Thoracic aorta (tissue), 2 donors: ENCODE measurements around the gene AGAP2. TPM values are rescaled to one million over a fixed set of nuclear protein-coding genes. Genes with fewer than 3 reads are reported as not detected.
"Not testable (repeated sequence)": the region's sequence is repeated elsewhere in the genome, so short reads cannot be mapped to it uniquely, and the experiment has no call there.

Experiments
- ATAC-seq: fragments of 150-250 bp; one replicate; pipeline ENCODE4 v1.8.0; 2017; ENCODE audit warnings: low read depth; ENCODE audit not compliant: insufficient number of reproducible peaks, low FRiP score
- DNase-seq: peaks from one replicate; pipeline ENCODE4 v3.0.0-alpha.2; 2020; ENCODE audit warnings: low spot score
- H3K27ac ChIP-seq, 2 donors: fragments of 200-600 bp; sonication (generic); 1 replicate in 1 of 2; 2 replicates in 1 of 2; pipeline ENCODE4 v1.5.1; 2016; ENCODE audit warnings: mild to moderate bottlenecking in 2 of 2, moderate library complexity in 2 of 2
- H3K27me3 ChIP-seq: fragments of 200-600 bp; sonication (generic); replicated peaks from 2 replicates; pipeline ENCODE4 v1.6.0; 2016; ENCODE audit warnings: mild to moderate bottlenecking; ENCODE audit not compliant: insufficient read depth
- H3K36me3 ChIP-seq: fragments of 200-600 bp; sonication (generic); one replicate; pipeline ENCODE4 v1.5.1; 2016
- H3K4me1 ChIP-seq, 2 donors: fragments of 200-600 bp; sonication (generic); 1 replicate in 1 of 2; 2 replicates in 1 of 2; pipeline versions ENCODE4 v1.5.1 to v1.6.0; 2016; ENCODE audit warnings: low read depth in 2 of 2, mild to moderate bottlenecking in 1 of 2; ENCODE audit not compliant: control insufficient read depth in 1 of 2
- H3K4me3 ChIP-seq: fragments of 200-600 bp; sonication (generic); 2 replicates; pipeline ENCODE4 v1.5.1; 2016; ENCODE audit warnings: mild to moderate bottlenecking
- H3K9me3 ChIP-seq: fragments of 200-600 bp; sonication (generic); 2 replicates; pipeline ENCODE4 v1.5.1; 2016
- CTCF ChIP-seq: fragments of 200-600 bp; sonication (generic); IDR thresholded peaks from one replicate; pipeline ENCODE4 v1.5.1; 2019; ENCODE audit warnings: antibody characterized with exemption
- total RNA-seq, 2 donors: library from RNA; depleted of rRNA; stranded (reverse); fragments of >200 nt; gene quantifications; one replicate each; pipeline versions ENCODE4 v1.1.0 to v1.2.3, GENCODE V29; 2016

The AGAP2 gene
- total RNA-seq, 2 donors from 2014 or later = 1.2 to 3.5 TPM

- ATAC-seq (no peak), DNase-seq (no peak)
- H3K27ac ChIP-seq = no peak overlapping the region
- H3K27me3 ChIP-seq = no peaks in the 10 kb centered on the region
- TF ChIP-seq CTCF = no peak
- no peak overlapping the region for H3K4me3 ChIP-seq
- no peaks in the 10 kb centered on the region for H3K9me3 ChIP-seq
- no peaks in the 10 kb centered on the region for H3K36me3 ChIP-seq
- H3K4me1 ChIP-seq = peaks cover 0 to 5% of the 10 kb centered on the region in 2 donors
These were observed 49.6 kb downstream of the AGAP2 start for GRCh38 chr12:57688931-57689330.

- no peak for ATAC-seq
- TF ChIP-seq CTCF = no peak
- DNase-seq = no peak
These were observed 50.7 kb downstream of the AGAP2 start for GRCh38 chr12:57687862-57688261.

GRCh38 chr12:57679697-57680096 lies 58.8 kb downstream of the AGAP2 start:
- TF ChIP-seq CTCF = no peak
- Histone ChIP-seq H3K36me3 (no peaks in the 10 kb centered on the region), H3K9me3 (no peaks in the 10 kb centered on the region), H3K27me3 (no peaks in the 10 kb centered on the region), H3K4me1 (no peaks in the 10 kb centered on the region), H3K4me3 (no peak overlapping the region), H3K27ac (no peak overlapping the region)
- no peak for ATAC-seq
- DNase-seq = no peak

More at GRCh38 chr12:57687862-57688261, 50.7 kb downstream of the AGAP2 start:
- H3K36me3 ChIP-seq = no peaks in the 10 kb centered on the region
- no peaks in the 10 kb centered on the region for H3K27me3 ChIP-seq
- H3K27ac ChIP-seq = no peak overlapping the region
- H3K9me3 ChIP-seq = no peaks in the 10 kb centered on the region
- H3K4me3 ChIP-seq = no peak overlapping the region
- H3K4me1 ChIP-seq = no peaks in the 10 kb centered on the region

GRCh38 chr12:57677947-57678346 lies 60.6 kb downstream of the AGAP2 start:
- H3K27me3 ChIP-seq, H3K4me3 ChIP-seq, ATAC-seq, H3K4me1 ChIP-seq, H3K27ac ChIP-seq, H3K36me3 ChIP-seq, H3K9me3 ChIP-seq, DNase-seq: not testable (repeated sequence)

- ATAC-seq (no peak), DNase-seq (no peak)
- Histone ChIP-seq H3K4me1 (no peaks in the 10 kb centered on the region), H3K9me3 (no peaks in the 10 kb centered on the region), H3K27ac (no peak overlapping the region), H3K4me3 (no peak overlapping the region), H3K36me3 (no peaks in the 10 kb centered on the region), H3K27me3 (no peaks in the 10 kb centered on the region)
- TF ChIP-seq CTCF = no peak
These were observed 63.9 kb downstream of the AGAP2 start for GRCh38 chr12:57674691-57675090.

Other genes starting within 250 kb of the AGAP2 start
- 10 to 100 TPM; 35.5 to 39.6 TPM for gene DDIT3, start 218.2 kb downstream of the AGAP2 start, total RNA-seq
- 10 to 100 TPM; 39.2 to 54.3 TPM for gene MBD6, start 215.9 kb downstream of the AGAP2 start, total RNA-seq
- 100 to 1,000 TPM; 101 to 153 TPM for gene DCTN2, start 191.6 kb downstream of the AGAP2 start, total RNA-seq
- gene KIF5A, start 188.7 kb downstream of the AGAP2 start, total RNA-seq = 1 to 10 TPM in 1 of 2 donors, under 1 TPM in 1; 0.81 to 2.7 TPM
- gene PIP4K2C, start 147.6 kb downstream of the AGAP2 start, total RNA-seq = 10 to 100 TPM; 33.4 to 39.9 TPM
- 10 to 100 TPM; 37.9 to 55.1 TPM for gene DTX3, start 133.9 kb downstream of the AGAP2 start, total RNA-seq
- 10 to 100 TPM; 73.8 to 77.0 TPM for gene ARHGEF25, start 127.3 kb downstream of the AGAP2 start, total RNA-seq
- 10 to 100 TPM in 1 of 2 donors, 1 to 10 TPM in 1; 4.0 to 11.0 TPM for gene B4GALNT1, start 105.5 kb downstream of the AGAP2 start, total RNA-seq
- 100 to 1,000 TPM; 253 to 381 TPM for gene OS9, start 44.6 kb downstream of the AGAP2 start, total RNA-seq
- gene TSPAN31, start 6.3 kb upstream of the AGAP2 start, total RNA-seq = 100 to 1,000 TPM in 1 of 2 donors, 10 to 100 TPM in 1; 58.8 to 115 TPM
- 10 to 100 TPM; 52.3 to 72.8 TPM for gene CDK4, start 13.6 kb upstream of the AGAP2 start, total RNA-seq
- gene MARCHF9, start 16.4 kb upstream of the AGAP2 start, total RNA-seq = 10 to 100 TPM in 1 of 2 donors, 1 to 10 TPM in 1; 8.8 to 11.2 TPM
- gene CYP27B1, start 28.3 kb upstream of the AGAP2 start, total RNA-seq = 1 to 10 TPM in 1 of 2 donors, under 1 TPM in 1; 0.81 to 2.2 TPM
- gene METTL1, start 33.4 kb upstream of the AGAP2 start, total RNA-seq = 10 to 100 TPM; 10.4 to 13.5 TPM
- 1 to 10 TPM; 7.0 to 9.7 TPM for gene EEF1AKMT3, start 33.9 kb upstream of the AGAP2 start, total RNA-seq
- 10 to 100 TPM; 15.4 to 19.3 TPM for gene TSFM, start 44.0 kb upstream of the AGAP2 start, total RNA-seq
- 10 to 100 TPM in 1 of 2 donors, 1 to 10 TPM in 1; 2.2 to 15.3 TPM for gene AVIL, start 80.0 kb upstream of the AGAP2 start, total RNA-seq
- gene CTDSP2, start 108.0 kb upstream of the AGAP2 start, total RNA-seq = 100 to 1,000 TPM; 170 to 222 TPM
- 1 to 10 TPM; 4.4 to 7.4 TPM for gene ATP23, start 202.8 kb upstream of the AGAP2 start, total RNA-seq